Neural cell (in vitro differentiated cells): ENCODE measurements around the gene USP46. TPM values are rescaled to one million over a fixed set of nuclear protein-coding genes. Genes with fewer than 3 reads are reported as not detected.

Experiments used
- H2AFZ ChIP-seq: fragments of 200-600, 300-800 bp; sonication (generic), shearing (Covaris generic); 2 replicates; pipeline ENCODE4 v1.6.0; 2014; ENCODE audit warnings: low read depth, mild to moderate bottlenecking, antibody characterized with exemption, low read length, moderate library complexity
- H3F3A ChIP-seq: fragments of 200-600 bp; shearing (Covaris generic); 2 replicates; pipeline ENCODE4 v1.6.1; 2016; ENCODE audit warnings: mild to moderate bottlenecking, moderate library complexity, mixed read lengths, antibody characterized with exemption, low read length; ENCODE audit not compliant: insufficient read depth, poor library complexity, severe bottlenecking
- H3K27ac ChIP-seq: fragments of 200-600, 300-800 bp; sonication (generic), shearing (Covaris generic); 2 replicates; pipeline ENCODE4 v1.5.1; 2014; ENCODE audit warnings: mild to moderate bottlenecking, low read length, moderate library complexity
- H3K27me3 ChIP-seq: fragments of 300-800, 200-600 bp; sonication (generic), shearing (Covaris generic); 2 replicates; pipeline ENCODE4 v1.6.0; 2014; ENCODE audit warnings: mild to moderate bottlenecking, low read depth, low read length, moderate library complexity; ENCODE audit not compliant: insufficient read depth
- H3K36me3 ChIP-seq: fragments of 300-800, 200-600 bp; sonication (generic), shearing (Covaris generic); 2 replicates; pipeline ENCODE4 v1.5.1; 2014; ENCODE audit warnings: mild to moderate bottlenecking, antibody characterized with exemption, low read length, moderate library complexity; ENCODE audit not compliant: insufficient read depth
- H3K4me2 ChIP-seq: fragments of 300-800, 200-600 bp; sonication (generic), shearing (Covaris generic); 2 replicates; pipeline ENCODE4 v1.6.0; 2014; ENCODE audit warnings: mild to moderate bottlenecking, low read length
- H3K4me3 ChIP-seq: fragments of 300-800, 200-600 bp; sonication (generic), shearing (Covaris generic); 2 replicates; pipeline ENCODE4 v1.5.1; 2014; ENCODE audit warnings: mild to moderate bottlenecking, low read length, moderate library complexity
- H3K79me2 ChIP-seq: fragments of 200-600 bp; shearing (Covaris generic); replicated peaks from 2 replicates; pipeline ENCODE4 v1.6.0; 2014; ENCODE audit warnings: mild to moderate bottlenecking, low read length, moderate library complexity; ENCODE audit not compliant: insufficient read depth
- H3K9ac ChIP-seq: fragments of 300-800, 200-600 bp; sonication (generic), shearing (Covaris generic); 2 replicates; pipeline ENCODE4 v1.6.1; 2016; ENCODE audit warnings: mild to moderate bottlenecking, low read length, mixed read lengths
- H3K9me2 ChIP-seq: fragments of 200-600 bp; shearing (Covaris generic); 2 replicates; pipeline ENCODE4 v1.6.1; 2016; ENCODE audit warnings: mild to moderate bottlenecking, low read length, mixed read lengths; ENCODE audit not compliant: insufficient read depth
- H3K9me3 ChIP-seq: fragments of 200-600, 300-800 bp; sonication (generic), shearing (Covaris generic); 2 replicates; pipeline ENCODE4 v1.6.1; 2016; ENCODE audit warnings: mild to moderate bottlenecking, mixed run types, low read length, moderate library complexity, mixed read lengths
- H4K20me1 ChIP-seq: fragments of 200-600 bp; shearing (Covaris generic); 2 replicates; pipeline ENCODE4 v1.6.1; 2016; ENCODE audit warnings: mild to moderate bottlenecking, mixed run types; ENCODE audit not compliant: insufficient read depth
- CTCF ChIP-seq: fragments of 450-650 bp; IDR thresholded peaks from 2 replicates; pipeline ENCODE4 v1.5.1; 2014; ENCODE audit warnings: antibody characterized with exemption, mild to moderate bottlenecking, moderate library complexity; ENCODE audit not compliant: poor library complexity, severe bottlenecking
- EP300 ChIP-seq: fragments of 450-650 bp; conservative IDR thresholded peaks from 2 replicates; pipeline ENCODE4 v1.6.1; 2014; ENCODE audit warnings: antibody characterized with exemption, mild to moderate bottlenecking, moderate library complexity; ENCODE audit not compliant: poor library complexity, severe bottlenecking
- EZH2 ChIP-seq: fragments of 200-600, 300-800 bp; shearing (Covaris generic), sonication (generic); IDR thresholded peaks from 2 replicates; pipeline ENCODE4 v1.6.1; 2014; ENCODE audit warnings: antibody characterized with exemption, low read length, borderline replicate concordance, mild to moderate bottlenecking; ENCODE audit not compliant: insufficient read depth, poor library complexity, severe bottlenecking
- MXI1 ChIP-seq: fragments of 450-650 bp; conservative IDR thresholded peaks from 2 replicates; pipeline ENCODE4 v1.6.1; 2014; ENCODE audit warnings: antibody characterized with exemption, mild to moderate bottlenecking; ENCODE audit not compliant: poor library complexity, severe bottlenecking
- POLR2AphosphoS5 ChIP-seq: IDR thresholded peaks from 2 replicates; pipeline ENCODE4 v1.6.1; 2012
- RAD21 ChIP-seq: fragments of 450-650 bp; conservative IDR thresholded peaks from 2 replicates; pipeline ENCODE4 v1.6.1; 2014; ENCODE audit warnings: antibody characterized with exemption, mild to moderate bottlenecking, moderate library complexity
- REST ChIP-seq: IDR thresholded peaks from 2 replicates; pipeline ENCODE4 v1.6.1; 2012; ENCODE audit warnings: borderline replicate concordance
- SMC3 ChIP-seq: fragments of 450-650 bp; conservative IDR thresholded peaks from 2 replicates; pipeline ENCODE4 v1.6.1; 2014; ENCODE audit warnings: antibody characterized with exemption, mild to moderate bottlenecking, moderate library complexity; ENCODE audit not compliant: poor library complexity
- TAF1 ChIP-seq: IDR thresholded peaks from 2 replicates; pipeline ENCODE4 v1.6.1; 2012; ENCODE audit warnings: low read depth
- polyA plus RNA-seq: library from polyadenylated mRNA; depleted of rRNA; stranded (reverse); fragments of >200 nt; gene quantifications from 2 replicates; pipeline ENCODE4 v1.2.3, GENCODE V29; 2014

Gene USP46
- polyA plus RNA-seq, 1 donor from 2014 or later, result 14.1 TPM

- no peaks in the 10 kb centered on the region for H3K9me3 ChIP-seq
- H3F3A ChIP-seq, result no peaks in the 10 kb centered on the region
- no peaks in the 10 kb centered on the region for H3K79me2 ChIP-seq
- H3K27me3 ChIP-seq, result no peaks in the 10 kb centered on the region
- H3K4me3 ChIP-seq, result no peak overlapping the region
- H3K4me2 ChIP-seq, result no peak overlapping the region
- H3K9ac ChIP-seq, result no peak overlapping the region
- TF ChIP-seq CTCF (no peak), POLR2AphosphoS5 (no peak), TAF1 (no peak), REST (no peak), EP300 (no peak), MXI1 (no peak)
- H3K36me3 ChIP-seq, result no peaks in the 10 kb centered on the region
- no peaks in the 10 kb centered on the region for H4K20me1 ChIP-seq
- no peak overlapping the region for H2AFZ ChIP-seq
- H3K9me2 ChIP-seq, result no peaks in the 10 kb centered on the region
- no peak overlapping the region for H3K27ac ChIP-seq
These were observed 34.4 kb upstream of the USP46 start for GRCh38 chr4:52693492-52693891.

GRCh38 chr4:52689096-52689495, 30.0 kb upstream of the USP46 start:
- no peak overlapping the region for H3K27ac ChIP-seq
- H2AFZ ChIP-seq, result no peak overlapping the region
- H3K9me3 ChIP-seq, result no peaks in the 10 kb centered on the region
- no peak overlapping the region for H3K9ac ChIP-seq
- no peak overlapping the region for H3K4me2 ChIP-seq
- no peaks in the 10 kb centered on the region for H3K79me2 ChIP-seq
- TF ChIP-seq CTCF (no peak), EZH2 (no peak), EP300 (no peak), REST (no peak), SMC3 (no peak), MXI1 (no peak), RAD21 (no peak)
- no peaks in the 10 kb centered on the region for H3F3A ChIP-seq
- H4K20me1 ChIP-seq, result no peaks in the 10 kb centered on the region
- H3K4me3 ChIP-seq, result no peak overlapping the region
- no peaks in the 10 kb centered on the region for H3K27me3 ChIP-seq
- H3K36me3 ChIP-seq, result no peaks in the 10 kb centered on the region
- no peaks in the 10 kb centered on the region for H3K9me2 ChIP-seq
